ENCODE results near the gene TRPV4. TPM values are rescaled to one million over a fixed set of nuclear protein-coding genes. Genes with fewer than 3 reads are reported as not detected.
"Not testable (repeated sequence)": the region's sequence is repeated elsewhere in the genome, so short reads cannot be mapped to it uniquely, and the experiment has no call there.

The TRPV4 gene
- total RNA-seq, 1 experiment from 2014 or later: 2.4 TPM

DNA sequence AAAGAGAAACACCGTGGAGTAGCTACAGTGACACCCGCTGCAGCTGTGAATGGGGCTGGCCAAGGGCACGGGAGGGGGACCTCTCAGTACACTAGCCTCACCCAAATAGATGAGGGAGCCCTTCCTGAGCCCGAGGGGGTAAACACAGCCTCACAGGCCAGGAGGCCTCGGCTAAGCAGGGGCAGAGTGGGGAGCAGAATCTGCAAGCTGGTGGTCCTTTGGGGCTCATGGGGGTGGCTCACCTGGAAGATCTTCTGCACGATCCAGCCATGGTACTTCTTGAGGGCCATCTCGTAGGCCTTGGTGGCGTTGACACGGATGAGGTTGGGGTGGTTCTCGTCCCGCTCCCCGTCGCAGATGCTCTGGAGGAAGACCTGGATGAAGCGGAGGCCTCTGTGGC lies 22.2 kb upstream of the TRPV4 start:
- no peak for TF ChIP-seq EZH2 (IDR thresholded peaks at IDR 0.05; ENCODE audit: low read length, unreplicated experiment)
- TF ChIP-seq, protein P1, sequence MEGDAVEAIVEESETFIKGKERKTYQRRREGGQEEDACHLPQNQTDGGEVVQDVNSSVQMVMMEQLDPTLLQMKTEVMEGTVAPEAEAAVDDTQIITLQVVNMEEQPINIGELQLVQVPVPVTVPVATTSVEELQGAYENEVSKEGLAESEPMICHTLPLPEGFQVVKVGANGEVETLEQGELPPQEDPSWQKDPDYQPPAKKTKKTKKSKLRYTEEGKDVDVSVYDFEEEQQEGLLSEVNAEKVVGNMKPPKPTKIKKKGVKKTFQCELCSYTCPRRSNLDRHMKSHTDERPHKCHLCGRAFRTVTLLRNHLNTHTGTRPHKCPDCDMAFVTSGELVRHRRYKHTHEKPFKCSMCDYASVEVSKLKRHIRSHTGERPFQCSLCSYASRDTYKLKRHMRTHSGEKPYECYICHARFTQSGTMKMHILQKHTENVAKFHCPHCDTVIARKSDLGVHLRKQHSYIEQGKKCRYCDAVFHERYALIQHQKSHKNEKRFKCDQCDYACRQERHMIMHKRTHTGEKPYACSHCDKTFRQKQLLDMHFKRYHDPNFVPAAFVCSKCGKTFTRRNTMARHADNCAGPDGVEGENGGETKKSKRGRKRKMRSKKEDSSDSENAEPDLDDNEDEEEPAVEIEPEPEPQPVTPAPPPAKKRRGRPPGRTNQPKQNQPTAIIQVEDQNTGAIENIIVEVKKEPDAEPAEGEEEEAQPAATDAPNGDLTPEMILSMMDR (conservative IDR thresholded peaks at IDR 0.05; ENCODE audit: low read depth, low read length): no peak
- TF ChIP-seq EZH2phosphoT487 (IDR thresholded peaks at IDR 0.05; ENCODE audit: borderline replicate concordance, low read length): no peak
- no peaks in the 10 kb centered on the region for H3K27me3 ChIP-seq (ENCODE audit: low read length)
- H3K79me2 ChIP-seq (ENCODE audit: low read length): no peaks in the 10 kb centered on the region
- no peaks in the 10 kb centered on the region for H4K20me1 ChIP-seq (ENCODE audit: low read length)
- intact Hi-C loops (cut with micrococcal nuclease): no loop called here
- CTCF ChIA-PET: no interaction called here
- POLR2A ChIA-PET (ENCODE audit: unreplicated experiment): no interaction called here
- H3K9me2 ChIP-seq (replicated peaks; ENCODE audit: low read length): no peaks in the 10 kb centered on the region
- H3K4me3 ChIP-seq (ENCODE audit: low read length): no peak overlapping the region
- no peak overlapping the region for H3K9ac ChIP-seq (ENCODE audit: low read length)
- no peak overlapping the region for H2AFZ ChIP-seq (ENCODE audit: low read length)
- no peak overlapping the region for H3K4me2 ChIP-seq (ENCODE audit: low read length)
- H3K36me3 ChIP-seq (ENCODE audit: low read depth, low read length): peaks cover 5% of the 10 kb centered on the region; the same call in 1 of the 2 replicates
- DNase-seq (no peak), ATAC-seq (no peak)
- no peaks in the 10 kb centered on the region for H3F3A ChIP-seq (ENCODE audit: low read length, unreplicated experiment)
- H3K9me3 ChIP-seq (ENCODE audit: low read length): no peaks in the 10 kb centered on the region
- no TSS peak for BruUV-seq (replicated peaks)
- H3K4me1 ChIP-seq (ENCODE audit: insufficient read depth, low read length): no peaks in the 10 kb centered on the region
- H3K27ac ChIP-seq (ENCODE audit: low read length): no peak overlapping the region

DNA sequence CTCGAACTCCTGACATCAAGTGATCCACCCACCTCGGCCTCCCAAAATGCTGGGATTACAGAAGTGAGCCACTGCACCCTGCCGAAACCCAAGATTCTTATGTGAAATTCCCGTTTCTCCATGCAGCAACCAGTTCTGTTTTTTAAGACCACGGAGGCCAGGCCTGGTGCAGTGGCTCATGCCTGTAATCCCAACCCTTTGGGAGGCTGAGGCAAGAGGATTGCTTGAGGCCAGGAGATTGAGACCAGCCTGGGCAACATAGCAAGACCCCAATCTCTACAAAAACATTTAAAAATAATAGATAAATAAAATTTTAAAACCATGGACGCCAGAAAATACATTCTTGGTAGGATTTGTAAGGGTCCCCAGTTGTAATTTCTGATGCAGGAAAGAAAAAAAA lies 17.3 kb upstream of the TRPV4 start:
- POLR2A ChIA-PET (ENCODE audit: unreplicated experiment); ATAC-seq; H3K27me3 ChIP-seq (ENCODE audit: low read length); H3K9me3 ChIP-seq (ENCODE audit: low read length); H3K4me1 ChIP-seq (ENCODE audit: insufficient read depth, low read length); CTCF ChIA-PET; H3K4me3 ChIP-seq (ENCODE audit: low read length); H3F3A ChIP-seq (ENCODE audit: low read length, unreplicated experiment); H3K4me2 ChIP-seq (ENCODE audit: low read length); BruUV-seq (replicated peaks); H3K9me2 ChIP-seq (replicated peaks; ENCODE audit: low read length); H3K9ac ChIP-seq (ENCODE audit: low read length); H2AFZ ChIP-seq (ENCODE audit: low read length); H4K20me1 ChIP-seq (ENCODE audit: low read length); H3K79me2 ChIP-seq (ENCODE audit: low read length); intact Hi-C loops (cut with micrococcal nuclease); H3K36me3 ChIP-seq (ENCODE audit: low read depth, low read length); DNase-seq; H3K27ac ChIP-seq (ENCODE audit: low read length): not testable (repeated sequence)

DNA sequence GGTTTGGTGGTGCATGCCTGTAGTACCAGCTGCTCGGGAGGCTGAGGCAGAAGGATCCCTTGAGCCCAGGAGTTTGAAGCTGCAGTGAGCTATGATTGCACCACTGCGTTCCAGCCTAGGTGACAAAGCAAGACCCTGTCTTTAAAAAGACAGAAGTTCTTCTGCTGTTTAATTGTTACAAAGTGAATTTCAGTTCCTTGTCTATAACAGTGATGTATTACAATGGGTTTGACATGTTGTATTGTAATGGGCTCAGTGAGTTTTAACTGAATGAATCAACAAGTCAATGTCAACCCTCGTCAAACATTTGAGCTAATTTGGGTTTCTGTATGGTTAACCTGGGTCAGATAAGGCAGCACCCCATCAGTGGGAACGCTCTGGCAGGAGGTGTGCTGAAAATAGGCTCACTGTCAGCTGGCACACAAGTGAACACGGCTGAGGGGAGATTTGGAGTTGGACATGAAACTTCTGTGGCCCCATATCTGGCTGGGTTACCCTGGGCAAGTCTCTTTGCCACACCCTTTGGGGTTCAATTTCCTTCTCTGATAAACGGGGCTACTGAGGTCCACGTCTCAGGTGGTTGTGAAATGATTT lies 14.0 kb upstream of the TRPV4 start:
- Histone ChIP-seq H3K36me3 (ENCODE audit: low read depth, low read length) (peaks cover 4% of the 10 kb centered on the region; the same call in 1 of the 2 replicates), H3K4me1 (ENCODE audit: insufficient read depth, low read length) (peaks cover 4% of the 10 kb centered on the region; the same call in 1 of the 2 replicates), H3K27ac (ENCODE audit: low read length) (no peak overlapping the region), H3K27me3 (ENCODE audit: low read length) (no peaks in the 10 kb centered on the region), H3K79me2 (ENCODE audit: low read length) (no peaks in the 10 kb centered on the region), H3K9me2 (replicated peaks; ENCODE audit: low read length) (no peaks in the 10 kb centered on the region), H3F3A (ENCODE audit: low read length, unreplicated experiment) (no peaks in the 10 kb centered on the region), H3K4me3 (ENCODE audit: low read length) (no peak overlapping the region), H3K9me3 (ENCODE audit: low read length) (no peaks in the 10 kb centered on the region), H2AFZ (ENCODE audit: low read length) (no peak overlapping the region), H4K20me1 (ENCODE audit: low read length) (no peaks in the 10 kb centered on the region), H3K9ac (ENCODE audit: low read length) (no peak overlapping the region), H3K4me2 (ENCODE audit: low read length) (no peak overlapping the region)
- CTCF ChIA-PET: no interaction called here
- POLR2A ChIA-PET (ENCODE audit: unreplicated experiment): no interaction called here
- TF ChIP-seq EZH2phosphoT487 (IDR thresholded peaks at IDR 0.05; ENCODE audit: borderline replicate concordance, low read length) (no peak), EZH2 (IDR thresholded peaks at IDR 0.05; ENCODE audit: low read length, unreplicated experiment) (no peak)
- TF ChIP-seq, protein P1 (conservative IDR thresholded peaks at IDR 0.05; ENCODE audit: low read depth, low read length): no peak
- ATAC-seq (no peak), DNase-seq (no peak)
- no TSS peak for BruUV-seq (replicated peaks)
- intact Hi-C loops (cut with micrococcal nuclease): no loop called here

Measured in PC-3 (cell line).